Left forelimb (tissue), 1 donor: ENCODE results near the gene GOSR1.
"Not testable (repeated sequence)": the region's sequence is repeated elsewhere in the genome, so short reads cannot be mapped to it uniquely, and the experiment has no call there.

Experiments
- DNase-seq: peaks from one replicate; pipeline ENCODE4 v3.0.0-alpha.2; 2018; ENCODE audit warnings: low spot score

GOSR1 gene

DNA sequence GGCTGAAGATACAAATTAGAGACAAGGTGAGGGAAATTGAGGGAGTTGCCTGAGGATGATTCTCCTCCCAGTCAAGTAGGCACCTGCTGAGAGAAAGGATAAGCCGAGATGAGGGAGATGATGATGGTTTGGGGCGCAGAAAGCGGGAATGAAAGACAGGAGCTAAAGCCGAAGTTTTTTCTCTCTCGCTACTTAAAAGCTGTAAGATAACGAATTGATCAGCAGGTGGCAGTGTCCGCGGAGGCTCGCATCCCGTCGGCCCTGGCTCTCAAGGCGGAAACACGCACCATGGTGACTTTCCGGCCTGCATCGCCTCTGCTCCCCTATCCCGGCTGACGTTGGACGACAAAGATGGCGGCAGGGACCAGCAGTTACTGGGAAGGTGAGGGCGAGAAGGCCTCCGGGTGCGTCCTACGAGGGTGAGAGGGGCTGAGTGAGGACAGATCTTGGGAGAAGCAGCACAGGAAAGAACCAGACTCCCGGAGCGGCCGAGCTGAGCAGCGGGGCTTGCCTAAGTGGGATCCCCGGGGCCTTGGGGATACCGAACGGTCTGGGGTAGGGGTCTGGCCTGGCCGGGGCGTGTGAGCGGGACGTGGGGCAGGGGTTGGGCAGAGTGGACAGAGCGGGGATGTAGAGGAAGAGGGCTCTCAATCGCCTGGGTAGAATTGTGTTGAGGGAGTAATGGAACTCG is at the start of gene GOSR1:
TSS of gene GOSR1 (plus strand) at position 326 of the 691 bp plus-strand sequence. CDS start at position 352, 26 bp downstream.
- peak; percentile 93 for DNase-seq

- DNase-seq, result no peak
Observed at GRCh38 chr17:30427611-30428010, 49.6 kb upstream of the GOSR1 start.

DNA sequence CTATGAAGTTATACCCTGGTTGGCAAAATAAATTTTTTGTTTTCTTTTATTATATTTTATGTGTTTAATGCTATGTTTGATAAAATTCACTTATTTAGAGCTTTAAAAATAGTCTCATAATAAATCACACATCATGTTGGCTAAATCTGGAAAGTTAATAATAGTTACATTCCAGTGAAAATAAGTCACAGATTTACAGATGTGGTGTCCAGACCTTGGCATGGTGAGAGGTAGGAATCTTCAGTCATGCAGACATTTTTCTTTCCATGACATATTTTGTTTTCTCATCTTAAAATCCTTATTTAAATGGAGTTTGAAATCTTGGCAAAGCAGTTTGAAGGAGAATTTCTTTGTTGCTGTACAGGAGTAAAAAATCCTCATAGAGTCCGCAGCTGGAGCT is 48.1 kb upstream of the GOSR1 start:
- no peak for DNase-seq

- DNase-seq, result no peak
Observed at GRCh38 chr17:30433514-30433913, 43.7 kb upstream of the GOSR1 start.

DNA sequence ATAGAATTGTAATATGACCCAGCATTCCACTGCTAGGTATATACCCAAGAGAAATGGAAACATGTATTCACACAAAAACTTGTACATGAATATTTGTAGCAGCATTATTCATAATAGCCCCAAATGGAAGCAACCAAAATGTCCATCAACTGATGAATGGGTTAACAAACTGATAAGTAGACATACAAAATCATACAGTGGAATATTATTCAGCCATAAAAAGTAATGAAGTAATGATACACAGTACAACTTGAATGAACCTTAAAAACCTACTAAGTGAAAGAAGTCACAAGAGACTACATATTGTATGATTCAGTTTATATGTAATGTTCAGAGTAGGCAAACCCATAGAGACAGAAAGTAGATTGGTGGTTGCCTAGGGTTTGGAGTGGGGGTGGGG is 40.5 kb upstream of the GOSR1 start:
- DNase-seq, result no peak

GRCh38 chr17:30443721-30444120 is 33.5 kb upstream of the GOSR1 start:
- DNase-seq, result no peak

- DNase-seq, result not testable (repeated sequence)
Observed at GRCh38 chr17:30446640-30447039, 30.6 kb upstream of the GOSR1 start.

- no peak for DNase-seq
Observed at GRCh38 chr17:30449480-30449879, 27.7 kb upstream of the GOSR1 start.

DNA sequence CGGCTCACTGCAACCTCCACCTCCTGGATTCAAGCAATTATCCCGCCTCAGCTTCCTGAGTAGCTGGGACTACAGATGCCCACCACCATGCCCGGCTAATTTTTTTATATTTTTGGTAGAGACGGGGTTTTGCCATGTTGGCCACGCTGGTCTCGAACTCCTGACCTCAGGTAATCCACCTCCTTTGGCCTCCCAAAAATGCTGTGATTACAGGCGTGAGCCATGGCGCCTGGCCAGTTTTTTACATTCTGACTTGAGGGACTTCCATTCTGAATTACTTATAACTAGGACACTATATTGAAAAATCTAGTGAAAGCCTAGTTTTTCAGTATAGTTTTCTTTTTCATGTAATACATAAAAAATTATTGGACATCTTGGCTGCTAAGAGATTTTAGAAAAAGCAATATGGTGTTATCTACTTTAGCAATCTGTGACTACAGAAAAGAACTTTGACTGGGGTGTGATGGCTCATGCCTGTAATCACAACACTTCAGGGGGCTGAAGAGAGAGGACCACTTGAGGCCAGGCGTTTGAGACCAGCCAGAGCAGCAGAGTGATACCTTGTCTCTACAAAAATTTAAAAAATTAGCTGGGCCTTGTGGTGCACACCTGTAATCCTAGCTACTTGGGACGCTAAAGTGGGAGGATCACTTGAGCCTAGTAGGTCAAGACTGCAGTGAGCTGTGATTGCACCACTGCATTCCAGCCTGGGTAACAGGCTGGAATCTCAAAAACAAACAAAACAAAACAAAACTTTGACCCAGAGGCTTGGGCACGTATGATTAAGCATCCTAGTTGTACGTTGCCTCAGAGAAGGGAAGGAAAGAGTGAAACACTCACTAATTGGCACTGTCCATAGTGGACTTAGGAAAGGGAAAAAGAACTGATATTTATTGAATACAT is 26.8 kb upstream of the GOSR1 start:
- DNase-seq, result no peak

DNA sequence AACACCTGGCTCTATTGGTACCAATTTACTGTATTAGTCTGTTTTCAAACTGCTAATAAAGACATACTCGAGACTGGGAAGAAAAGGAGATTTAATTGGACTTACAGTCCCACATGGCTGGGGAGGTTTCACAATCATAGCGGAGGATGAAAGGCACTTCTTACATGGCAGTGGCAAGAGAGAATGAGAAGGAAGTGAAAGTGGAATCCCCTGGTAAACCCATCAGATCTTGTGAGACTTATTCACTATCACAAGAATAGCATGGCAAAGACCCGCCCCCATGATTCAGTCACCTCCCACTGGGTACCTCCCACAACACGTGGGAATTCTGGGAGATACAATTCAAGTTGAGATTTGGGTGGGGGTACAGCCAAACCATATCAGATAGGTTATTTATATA is 22.6 kb upstream of the GOSR1 start:
- no peak for DNase-seq

GRCh38 chr17:30458371-30458770 is 18.8 kb upstream of the GOSR1 start:
- DNase-seq, result no peak

GRCh38 chr17:30458797-30459413 is 18.3 kb upstream of the GOSR1 start:
- DNase-seq, result not testable (repeated sequence)

DNA sequence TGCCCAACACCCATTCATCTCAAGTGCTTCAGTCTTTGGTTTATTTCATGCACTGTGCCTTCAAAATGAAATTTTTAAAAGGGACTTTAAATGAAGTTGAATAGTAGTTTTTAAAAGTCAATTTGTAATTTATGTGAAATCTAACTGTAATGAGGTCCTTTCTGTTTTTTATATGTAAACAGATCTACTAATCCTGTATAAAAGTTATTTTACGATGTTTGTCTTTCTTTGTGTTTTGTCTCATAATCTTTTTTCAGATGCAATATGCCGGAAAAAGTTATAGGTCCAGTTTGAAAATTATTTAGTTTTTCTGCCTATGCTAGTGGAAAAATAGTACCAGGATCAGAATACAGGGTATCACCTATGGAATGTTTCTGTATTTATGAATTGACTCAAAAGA is 8.7 kb upstream of the GOSR1 start:
- no peak for DNase-seq

- no peak for DNase-seq
Observed at GRCh38 chr17:30472238-30472890, 4.8 kb upstream of the GOSR1 start.

GRCh38 chr17:30475206-30475605 is 2.0 kb upstream of the GOSR1 start:
- DNase-seq, result no peak

DNA sequence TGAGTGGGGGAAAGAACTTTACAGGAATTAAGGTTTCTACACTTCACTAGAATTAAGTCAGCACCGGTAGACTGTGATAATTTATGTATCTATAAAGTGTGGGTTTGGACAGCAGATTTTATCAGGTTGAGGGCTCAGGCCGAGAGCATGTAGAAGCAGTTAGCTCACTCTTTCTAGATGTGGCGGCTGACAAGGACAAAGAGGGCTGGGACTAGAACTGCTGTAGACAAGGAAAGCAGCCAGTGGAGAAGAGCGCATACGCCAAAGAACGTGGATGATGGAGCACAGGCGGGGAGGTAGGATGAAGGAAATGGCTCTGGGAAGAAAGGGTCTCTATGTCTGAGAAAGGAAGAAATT is 504 bp upstream of the GOSR1 start:
- no peak for DNase-seq

DNA sequence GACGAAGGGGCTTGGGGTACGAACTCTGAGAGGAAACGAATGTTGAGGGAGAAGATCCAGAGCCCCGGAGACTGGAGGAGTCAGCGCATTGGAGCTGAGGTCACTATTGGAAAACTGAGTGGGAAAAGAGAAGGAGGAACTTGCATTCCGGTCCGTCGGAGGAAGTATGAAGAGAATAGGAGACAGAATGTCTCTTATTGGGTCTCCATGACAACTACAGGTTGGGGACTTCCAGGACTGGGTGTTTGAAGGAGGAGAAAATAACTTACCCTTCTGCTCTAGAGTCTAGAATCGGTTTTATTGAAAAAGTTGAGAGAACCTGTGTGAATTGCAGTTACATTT is 537 bp downstream of the GOSR1 start:
- no peak for DNase-seq

- no peak for DNase-seq
Observed at GRCh38 chr17:30482555-30482954, 5.3 kb downstream of the GOSR1 start.

- DNase-seq, result no peak
Observed at GRCh38 chr17:30483159-30483558, 6.0 kb downstream of the GOSR1 start.

DNA sequence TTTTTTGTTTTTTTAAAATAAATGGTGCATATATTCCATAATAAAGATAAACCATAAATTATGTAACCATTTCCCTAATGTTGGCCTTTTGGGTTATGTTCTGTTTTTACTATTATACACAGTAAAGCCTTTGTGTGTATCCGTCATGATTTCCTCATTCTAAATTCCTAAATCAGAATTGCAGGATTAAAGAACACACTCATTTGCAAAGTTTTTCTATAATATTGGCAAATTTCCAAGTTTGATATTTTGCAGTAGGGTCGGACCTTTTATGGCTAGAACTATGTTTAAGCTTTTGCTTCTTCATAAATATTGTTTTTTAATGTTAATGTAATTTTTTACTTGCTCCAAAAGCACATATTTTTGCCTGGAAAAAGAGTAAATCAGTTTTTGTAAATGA is 16.6 kb downstream of the GOSR1 start:
- DNase-seq, result no peak

DNA sequence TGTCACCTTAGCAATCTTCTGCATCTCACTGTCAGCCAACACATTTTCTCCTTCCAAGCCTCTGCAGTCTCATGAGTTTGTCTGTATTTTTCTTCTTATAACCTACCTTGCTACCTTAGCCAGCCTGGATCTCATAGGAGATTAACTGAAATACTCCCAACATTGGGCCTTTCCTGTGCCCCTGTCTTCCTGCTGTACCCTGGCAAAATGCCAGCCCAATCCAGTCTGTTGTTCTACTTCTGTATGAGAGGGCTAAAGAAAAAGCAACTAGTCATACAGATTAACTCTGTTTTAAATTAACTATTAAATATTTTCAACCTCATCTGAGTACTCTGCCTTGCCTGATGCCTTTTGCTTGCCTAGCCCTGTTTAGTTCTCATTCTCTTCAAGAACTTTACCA is 18.4 kb downstream of the GOSR1 start:
- DNase-seq, result no peak

DNA sequence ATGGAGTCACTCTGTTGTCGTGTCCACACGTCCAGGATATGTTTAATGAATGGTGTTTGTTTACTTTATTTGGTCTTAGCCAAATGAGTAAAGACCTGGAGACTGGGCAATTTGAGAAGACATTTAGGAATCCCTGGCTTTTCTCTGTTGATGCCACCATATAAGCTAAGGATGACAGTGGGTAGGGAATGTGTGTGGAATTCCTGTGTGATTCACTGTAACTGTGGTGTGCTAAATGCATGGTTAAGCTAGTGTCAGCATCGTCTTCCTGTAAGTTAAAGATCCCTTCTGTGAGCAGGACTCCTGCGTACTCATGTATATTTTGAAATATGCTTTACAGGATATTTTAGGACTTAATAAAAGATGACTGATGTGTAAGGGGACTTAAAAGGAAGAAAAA is 26.4 kb downstream of the GOSR1 start:
- DNase-seq, result no peak
